HL-60 (cell line): ENCODE results near the gene MAP7D1.
A peak's percentile ranks its signal among the peaks of the same experiment; 100 is the strongest.

ENCODE experiments used
- DNase-seq, 2 experiments: peaks; one replicate each; pipeline ENCODE4 v3.0.0-alpha.2; 2010 to 2020; ENCODE audit warnings: low read depth in 1 of 2, low spot score in 1 of 2
- H3K27ac ChIP-seq: fragments of 250-450 bp; sonication (Bioruptor Pico); replicated peaks from 2 replicates; pipeline ENCODE4 v1.5.1; 2020; ENCODE audit warnings: mild to moderate bottlenecking, moderate library complexity
- H3K27me3 ChIP-seq: fragments of 250-450 bp; sonication (Bioruptor Pico); 2 replicates; pipeline ENCODE4 v1.5.1; 2021; ENCODE audit warnings: mild to moderate bottlenecking, moderate library complexity; ENCODE audit not compliant: insufficient read depth, poor library complexity, severe bottlenecking
- H3K4me3 ChIP-seq: replicated peaks from 2 replicates; pipeline ENCODE4 v1.5.1; 2011; ENCODE audit warnings: mild to moderate bottlenecking, control low read depth, low read length; ENCODE audit not compliant: insufficient read depth
- GABPA ChIP-seq: IDR thresholded peaks from 2 replicates; pipeline ENCODE4 v1.6.1; 2012; ENCODE audit warnings: low read depth
- POLR2AphosphoS5 ChIP-seq: IDR thresholded peaks from 2 replicates; pipeline ENCODE4 v1.6.1; 2012; ENCODE audit warnings: low read depth
- SPI1 ChIP-seq: IDR thresholded peaks from 2 replicates; pipeline ENCODE4 v1.6.1; 2012; ENCODE audit warnings: low read depth, mild to moderate bottlenecking, borderline replicate concordance
- TF ChIP-seq, protein P1 (sequence below): IDR thresholded peaks from 2 replicates; pipeline ENCODE4 v1.6.1; 2012; ENCODE audit warnings: low read depth; ENCODE audit not compliant: insufficient replicate concordance
- TF ChIP-seq, protein P2 (sequence below): IDR thresholded peaks from one replicate; pipeline ENCODE4 v1.5.1; 2011; ENCODE audit warnings: low read length, control low read depth, inconsistent platforms; ENCODE audit not compliant: insufficient read depth

Gene MAP7D1

DNA sequence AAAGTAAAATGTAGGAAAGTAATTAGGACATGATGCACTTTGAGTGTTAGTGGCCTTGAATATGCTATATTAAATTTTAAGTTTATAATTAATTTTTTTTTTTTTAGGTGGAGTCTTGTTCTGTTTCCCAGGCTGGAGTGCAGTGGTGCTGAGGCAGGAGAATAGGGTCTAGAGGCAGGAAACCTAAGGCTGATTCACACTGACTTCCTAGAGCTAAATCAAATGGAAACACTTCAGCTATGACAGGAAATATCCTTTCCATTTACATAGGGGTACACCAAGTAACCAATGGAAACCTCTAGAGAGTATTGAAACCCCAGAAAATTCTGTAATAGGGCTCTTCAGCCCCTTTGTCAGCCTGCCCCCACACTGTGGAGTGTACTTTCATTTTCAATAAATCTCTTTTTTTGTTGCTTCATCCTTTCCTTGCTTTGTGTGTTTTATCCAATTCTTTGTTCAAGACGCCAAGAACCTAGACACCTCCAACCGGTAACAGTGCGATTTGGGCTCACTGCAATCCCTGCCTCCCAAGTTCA is 50.4 kb downstream of the MAP7D1 start:
- TF ChIP-seq, protein P1, sequence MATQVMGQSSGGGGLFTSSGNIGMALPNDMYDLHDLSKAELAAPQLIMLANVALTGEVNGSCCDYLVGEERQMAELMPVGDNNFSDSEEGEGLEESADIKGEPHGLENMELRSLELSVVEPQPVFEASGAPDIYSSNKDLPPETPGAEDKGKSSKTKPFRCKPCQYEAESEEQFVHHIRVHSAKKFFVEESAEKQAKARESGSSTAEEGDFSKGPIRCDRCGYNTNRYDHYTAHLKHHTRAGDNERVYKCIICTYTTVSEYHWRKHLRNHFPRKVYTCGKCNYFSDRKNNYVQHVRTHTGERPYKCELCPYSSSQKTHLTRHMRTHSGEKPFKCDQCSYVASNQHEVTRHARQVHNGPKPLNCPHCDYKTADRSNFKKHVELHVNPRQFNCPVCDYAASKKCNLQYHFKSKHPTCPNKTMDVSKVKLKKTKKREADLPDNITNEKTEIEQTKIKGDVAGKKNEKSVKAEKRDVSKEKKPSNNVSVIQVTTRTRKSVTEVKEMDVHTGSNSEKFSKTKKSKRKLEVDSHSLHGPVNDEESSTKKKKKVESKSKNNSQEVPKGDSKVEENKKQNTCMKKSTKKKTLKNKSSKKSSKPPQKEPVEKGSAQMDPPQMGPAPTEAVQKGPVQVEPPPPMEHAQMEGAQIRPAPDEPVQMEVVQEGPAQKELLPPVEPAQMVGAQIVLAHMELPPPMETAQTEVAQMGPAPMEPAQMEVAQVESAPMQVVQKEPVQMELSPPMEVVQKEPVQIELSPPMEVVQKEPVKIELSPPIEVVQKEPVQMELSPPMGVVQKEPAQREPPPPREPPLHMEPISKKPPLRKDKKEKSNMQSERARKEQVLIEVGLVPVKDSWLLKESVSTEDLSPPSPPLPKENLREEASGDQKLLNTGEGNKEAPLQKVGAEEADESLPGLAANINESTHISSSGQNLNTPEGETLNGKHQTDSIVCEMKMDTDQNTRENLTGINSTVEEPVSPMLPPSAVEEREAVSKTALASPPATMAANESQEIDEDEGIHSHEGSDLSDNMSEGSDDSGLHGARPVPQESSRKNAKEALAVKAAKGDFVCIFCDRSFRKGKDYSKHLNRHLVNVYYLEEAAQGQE = no peak
- TF ChIP-seq, protein P2, sequence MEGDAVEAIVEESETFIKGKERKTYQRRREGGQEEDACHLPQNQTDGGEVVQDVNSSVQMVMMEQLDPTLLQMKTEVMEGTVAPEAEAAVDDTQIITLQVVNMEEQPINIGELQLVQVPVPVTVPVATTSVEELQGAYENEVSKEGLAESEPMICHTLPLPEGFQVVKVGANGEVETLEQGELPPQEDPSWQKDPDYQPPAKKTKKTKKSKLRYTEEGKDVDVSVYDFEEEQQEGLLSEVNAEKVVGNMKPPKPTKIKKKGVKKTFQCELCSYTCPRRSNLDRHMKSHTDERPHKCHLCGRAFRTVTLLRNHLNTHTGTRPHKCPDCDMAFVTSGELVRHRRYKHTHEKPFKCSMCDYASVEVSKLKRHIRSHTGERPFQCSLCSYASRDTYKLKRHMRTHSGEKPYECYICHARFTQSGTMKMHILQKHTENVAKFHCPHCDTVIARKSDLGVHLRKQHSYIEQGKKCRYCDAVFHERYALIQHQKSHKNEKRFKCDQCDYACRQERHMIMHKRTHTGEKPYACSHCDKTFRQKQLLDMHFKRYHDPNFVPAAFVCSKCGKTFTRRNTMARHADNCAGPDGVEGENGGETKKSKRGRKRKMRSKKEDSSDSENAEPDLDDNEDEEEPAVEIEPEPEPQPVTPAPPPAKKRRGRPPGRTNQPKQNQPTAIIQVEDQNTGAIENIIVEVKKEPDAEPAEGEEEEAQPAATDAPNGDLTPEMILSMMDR = no peak
- no peak for TF ChIP-seq POLR2AphosphoS5
- Histone ChIP-seq H3K27ac (no peak overlapping the region), H3K4me3 (no peak overlapping the region)

DNA sequence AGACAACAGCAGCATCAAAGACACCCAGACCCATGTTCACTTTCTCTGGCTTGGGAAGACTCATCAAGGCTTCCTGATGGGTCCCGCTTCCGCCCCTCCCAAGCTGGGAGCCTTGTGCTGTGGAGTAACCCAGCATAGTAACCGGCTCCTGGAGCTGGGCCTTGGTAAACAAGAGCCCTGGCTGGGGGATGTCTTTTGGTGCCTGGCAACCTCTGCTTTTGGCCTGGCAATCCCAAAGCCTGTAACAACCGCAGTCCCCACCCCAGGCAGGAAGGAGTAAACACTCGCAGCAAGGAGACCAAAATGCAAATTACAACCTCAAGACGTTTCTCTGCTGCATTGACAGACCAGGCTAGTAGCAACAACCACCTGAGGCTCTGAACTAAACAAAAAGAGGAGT is 51.4 kb downstream of the MAP7D1 start:
- TF ChIP-seq, protein P2 = no peak
- TF ChIP-seq, protein P1 = no peak
- TF ChIP-seq POLR2AphosphoS5 = no peak
- H3K27ac ChIP-seq = no peak overlapping the region
- H3K27me3 ChIP-seq = no peaks in the 10 kb centered on the region
- no peak overlapping the region for H3K4me3 ChIP-seq
- no peak for DNase-seq

More for the DNA sequence above, 50.4 kb downstream of the MAP7D1 start:
- H3K27me3 ChIP-seq = no peaks in the 10 kb centered on the region
- DNase-seq = no peak

DNA sequence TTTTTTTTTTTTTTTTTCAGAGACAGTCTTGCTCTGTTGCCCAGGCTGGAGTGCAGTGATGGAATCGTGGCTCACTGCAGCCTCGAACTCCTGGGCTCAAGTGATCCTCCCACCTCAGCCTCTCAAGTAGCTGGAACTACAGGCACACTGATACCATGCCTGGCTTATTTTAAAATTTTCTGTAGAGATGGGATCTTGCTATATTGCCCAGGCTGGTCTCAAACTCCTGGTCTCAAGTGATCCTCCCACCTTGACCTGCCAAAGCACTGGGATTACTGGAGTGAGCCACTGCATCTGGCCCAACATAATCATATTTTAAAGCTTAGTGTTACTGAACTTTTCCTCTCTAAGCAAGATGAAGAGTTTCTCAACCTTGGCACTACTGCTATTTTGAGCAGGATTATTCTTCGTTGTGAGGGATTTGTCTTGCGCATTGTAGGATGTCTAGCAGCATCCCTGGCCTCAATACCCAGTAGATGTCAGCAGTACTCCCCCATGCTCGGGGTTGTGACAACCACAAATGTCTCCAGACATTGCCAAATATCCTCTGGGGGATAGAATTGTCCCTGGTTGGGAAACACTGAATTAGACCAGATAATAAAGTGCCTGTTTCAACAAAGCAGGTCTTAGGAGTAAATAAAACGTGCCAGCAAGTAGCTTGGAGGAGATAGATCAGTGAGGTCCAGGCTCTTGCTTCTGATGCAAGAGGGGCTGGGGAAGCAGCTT is 53.2 kb downstream of the MAP7D1 start:
- TF ChIP-seq SPI1 (peak; percentile 5; the same call in 1 of the 2 replicates), GABPA (0 out of 2 replicates have a peak, but pooled peaks have one; percentile 41), POLR2AphosphoS5 (peak; percentile 70)
- TF ChIP-seq, protein P2 = peak; percentile 15
- TF ChIP-seq, protein P1 = peak; percentile 21
- H3K4me3 ChIP-seq = no peak overlapping the region
- peak in 1 of 2 experiments; percentile 90 for DNase-seq
- H3K27ac ChIP-seq = peak overlapping the region; percentile 33; the same call in 1 of the 2 replicates
- H3K27me3 ChIP-seq = no peaks in the 10 kb centered on the region
